Upper lobe of left lung (tissue), 4 donors: ENCODE data around the gene MC2R.

Experiments
- CTCF ChIP-seq, 6 experiments: fragments of 450-650 bp in 4 of 6; fragments of 200-600 bp in 2 of 6; sonication (generic) in 2 of 6; IDR thresholded peaks; one replicate each; pipeline ENCODE4 v1.5.1; 2016 to 2019; ENCODE audit warnings: antibody characterized with exemption in 6 of 6
- EP300 ChIP-seq, 4 donors: sonication (generic); formaldehyde crosslinking; IDR thresholded peaks; one replicate each; pipeline ENCODE4 v1.5.1; 2017; ENCODE audit warnings: antibody characterized with exemption in 4 of 4, control low read depth in 2 of 4
- POLR2A ChIP-seq, 4 donors: fragments of 450-650 bp; IDR thresholded peaks; one replicate each; pipeline ENCODE4 v1.5.1; 2016 to 2017; ENCODE audit warnings: antibody characterized with exemption in 4 of 4, mild to moderate bottlenecking in 2 of 4
- POLR2AphosphoS5 ChIP-seq, 2 donors: sonication (generic); formaldehyde crosslinking; IDR thresholded peaks; one replicate each; pipeline ENCODE4 v1.5.1; 2017; ENCODE audit warnings: antibody characterized with exemption in 2 of 2

- TF ChIP-seq CTCF (IDR thresholded peaks at IDR 0.05) = no peak
- no peak for TF ChIP-seq POLR2A (IDR thresholded peaks at IDR 0.05)
- TF ChIP-seq POLR2AphosphoS5 (IDR thresholded peaks at IDR 0.05) = no peak
- TF ChIP-seq EP300 (IDR thresholded peaks at IDR 0.05) = no peak
Observed at GRCh38 chr18:13943338-13943737, 28.0 kb upstream of the MC2R start.
